ENCODE data around the gene KCNN4. TPM values are rescaled to one million over a fixed set of nuclear protein-coding genes. Genes with fewer than 3 reads are reported as not detected.

KCNN4 gene
- total and polyA plus RNA-seq, 2 of the 13 experiments (the other 11 are each of a cell fraction or from before 2014, with no cell fraction given), result 0.13 to 0.25 TPM

- no peak overlapping the region for H3K9ac ChIP-seq (ENCODE audit: insufficient read depth, low read depth, low read length)
- intact Hi-C loops (cut with micrococcal nuclease; ENCODE audit: unreplicated experiment), result no loop called here
- H3K4me2 ChIP-seq (ENCODE audit: low read depth, low read length), result no peak overlapping the region
- CTCF ChIA-PET (ENCODE audit: low intra/inter-chr PET ratio, low total read pairs), result no interaction called here
- FAIRE-seq, result no peak
- 10% methylated on average over 5 of the region's 5 CpGs for WGBS (ENCODE audit: low lambda C conversion rate)
- no peaks in the 10 kb centered on the region for H3K36me3 ChIP-seq (replicated peaks in 1 of 2; ENCODE audit: control insufficient read depth in 1 of 2, insufficient read depth in 2 of 2, low read length in 2 of 2)
- in situ Hi-C loops (cut with HindIII; ENCODE audit: extremely low pct_ligation_motif_present, low pct_unique_long_range_greater_than_20kb), result no loop called here
- H3K4me1 ChIP-seq (ENCODE audit: insufficient read depth, low read length), result no peaks in the 10 kb centered on the region
- POLR2A ChIA-PET, result no interaction called here
- DNase-seq (ENCODE audit: low spot score), result no peak
- no peak overlapping the region for H3K4me3 ChIP-seq (replicated peaks in 1 of 3; ENCODE audit: insufficient read depth in 1 of 3, low read depth in 2 of 3, low read length in 3 of 3)
- H3K79me2 ChIP-seq (ENCODE audit: insufficient read depth, low read length), result no peaks in the 10 kb centered on the region
- H3K27me3 ChIP-seq (ENCODE audit: control insufficient read depth in 1 of 2, insufficient read depth in 2 of 2, low read length in 2 of 2), result no peaks in the 10 kb centered on the region; a peak in 1 of 5 replicates
- H4K20me1 ChIP-seq (ENCODE audit: insufficient read depth, low read length), result no peaks in the 10 kb centered on the region
- peaks cover 4% of the 10 kb centered on the region for H3K9me3 ChIP-seq (ENCODE audit: low read length)
- BruUV-seq (replicated peaks), result no TSS peak
- no peak overlapping the region for H2AFZ ChIP-seq (ENCODE audit: low read length)
- TF ChIP-seq ATF7 (IDR thresholded peaks at IDR 0.05) (no peak), ATF7 (CRISPR knock-in tag; IDR thresholded peaks at IDR 0.05) (no peak), SALL2 (CRISPR knock-in tag; IDR thresholded peaks at IDR 0.05) (no peak), ZNF235 (CRISPR knock-in tag; IDR thresholded peaks at IDR 0.05; ENCODE audit: borderline replicate concordance) (no peak), KAT2B (IDR thresholded peaks at IDR 0.05; ENCODE audit: borderline replicate concordance, low read depth, low read length) (no peak), NKX3-1 (CRISPR knock-in tag; IDR thresholded peaks at IDR 0.05) (no peak), MXD4 (CRISPR knock-in tag; IDR thresholded peaks at IDR 0.05) (no peak), REXO4 (CRISPR knock-in tag; IDR thresholded peaks at IDR 0.05; ENCODE audit: borderline replicate concordance) (no peak), ZFYVE20 (CRISPR knock-in tag; IDR thresholded peaks at IDR 0.05; ENCODE audit: borderline replicate concordance, low read depth) (no peak), ZNF383 (CRISPR knock-in tag; IDR thresholded peaks at IDR 0.05; ENCODE audit: borderline replicate concordance) (no peak), PAWR (CRISPR knock-in tag; IDR thresholded peaks at IDR 0.05; ENCODE audit: borderline replicate concordance) (no peak), ZBED4 (CRISPR knock-in tag; IDR thresholded peaks at IDR 0.05; ENCODE audit: borderline replicate concordance) (no peak), ZNF296 (CRISPR knock-in tag; conservative IDR thresholded peaks at IDR 0.05) (no peak), SNAI1 (CRISPR knock-in tag; IDR thresholded peaks at IDR 0.05; ENCODE audit: borderline replicate concordance) (no peak), MATR3 (CRISPR knock-in tag; IDR thresholded peaks at IDR 0.05) (no peak), HNF1B (CRISPR knock-in tag; IDR thresholded peaks at IDR 0.05) (no peak), ZBTB8A (CRISPR knock-in tag; IDR thresholded peaks at IDR 0.05; ENCODE audit: borderline replicate concordance, low read depth) (no peak), BHLHE40 (IDR thresholded peaks at IDR 0.05; ENCODE audit: low read length) (no peak), SNAPC5 (CRISPR knock-in tag; IDR thresholded peaks at IDR 0.05; ENCODE audit: borderline replicate concordance) (no peak)
- ATAC-seq, result no peak
- no peak overlapping the region for H3K27ac ChIP-seq (ENCODE audit: extremely low read length, insufficient read depth, low read length)
Observed at GRCh38 chr19:43806848-43807247, 26.1 kb upstream of the KCNN4 start.
